Measurements from ENCODE around the gene ANKDD1A.

The ANKDD1A gene

DNA sequence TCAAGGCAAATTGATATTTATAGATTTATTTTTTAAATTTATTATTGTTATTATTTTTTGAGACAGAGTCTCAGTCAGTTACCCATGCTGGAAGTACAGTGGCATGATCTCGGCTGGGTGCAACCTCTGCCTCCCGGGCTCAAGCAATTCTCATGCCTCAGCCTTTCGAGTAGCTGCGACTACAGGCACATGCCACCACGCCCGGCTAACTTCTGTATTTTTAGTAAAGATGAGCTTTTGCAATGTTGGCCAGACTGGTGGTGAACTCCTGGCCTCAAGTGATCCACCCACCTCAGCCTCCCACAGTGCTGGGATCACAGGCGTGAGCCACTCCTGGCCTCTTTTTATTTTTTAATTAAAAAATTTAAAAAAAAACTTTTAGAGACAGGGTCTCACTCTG lies 59.0 kb downstream of the ANKDD1A start:
- DNase-seq (ENCODE audit: low read depth), result no peak

- no peak for DNase-seq (ENCODE audit: low read depth)
Observed at GRCh38 chr15:64975390-64975789, 63.7 kb downstream of the ANKDD1A start.

- no peak for DNase-seq (ENCODE audit: low read depth)
Observed at GRCh38 chr15:64979252-64979710, 67.6 kb downstream of the ANKDD1A start.

GRCh38 chr15:64981812-64982431 lies 70.2 kb downstream of the ANKDD1A start:
- no peak for DNase-seq (ENCODE audit: low read depth)

GRCh38 chr15:64982472-64982871 lies 70.8 kb downstream of the ANKDD1A start:
- DNase-seq (ENCODE audit: low read depth), result no peak

DNA sequence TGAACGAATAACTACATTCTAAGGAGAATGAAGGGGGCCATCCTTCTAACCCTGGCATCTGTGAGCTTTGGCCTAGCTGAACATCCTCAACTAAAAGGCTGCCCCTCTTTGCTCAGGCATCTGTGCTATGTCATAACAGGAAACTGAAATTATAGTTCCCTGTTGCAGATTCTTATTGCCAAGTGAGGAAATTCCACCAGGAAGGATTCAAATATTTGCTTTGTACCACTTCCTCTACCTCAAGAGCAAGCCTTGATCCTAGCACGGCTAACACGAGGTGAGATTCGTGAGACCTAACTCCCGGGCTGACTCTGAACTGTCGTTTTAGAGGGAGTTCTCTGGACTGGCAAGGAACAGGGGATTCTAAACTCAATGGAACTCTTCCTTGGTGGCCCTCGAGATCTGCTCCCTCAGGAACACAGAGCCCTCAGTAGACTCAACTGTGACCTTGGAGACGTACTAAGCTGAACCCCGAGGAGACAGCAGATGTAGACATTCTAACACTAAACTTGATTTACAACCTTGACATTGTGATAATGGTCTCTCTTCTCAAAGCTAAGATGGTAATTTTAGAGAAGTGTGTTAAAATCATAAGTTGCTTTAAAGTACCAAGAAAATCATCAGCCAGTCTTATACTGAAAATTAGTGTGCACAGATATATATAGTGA lies 73.8 kb downstream of the ANKDD1A start:
- DNase-seq (ENCODE audit: low read depth), result no peak

DNA sequence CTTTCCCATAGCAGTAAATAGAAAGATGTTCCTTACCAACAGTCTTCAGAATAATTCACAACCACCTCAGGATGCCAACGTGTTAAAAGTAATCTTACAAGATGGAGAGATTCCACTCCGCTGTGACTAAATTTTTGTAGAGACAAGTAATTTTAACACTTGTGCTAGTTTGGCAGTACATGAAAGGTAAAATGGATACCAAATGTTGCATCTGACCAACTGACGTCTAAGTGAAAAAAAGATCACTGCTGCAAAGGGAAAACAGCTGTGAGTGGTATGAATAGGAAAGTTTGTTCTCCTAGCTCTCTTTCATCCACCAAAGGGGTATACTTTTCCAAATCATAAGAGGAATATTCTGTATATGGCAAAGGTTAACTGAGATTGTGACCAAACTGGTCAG lies 75.4 kb downstream of the ANKDD1A start:
- DNase-seq (ENCODE audit: low read depth), result no peak

- DNase-seq (ENCODE audit: low read depth), result peak; percentile 82
Observed at GRCh38 chr15:64989416-64990167, 77.9 kb downstream of the ANKDD1A start, which contains the start of gene SPG21. TSS of gene SPG21 (minus strand) at chr15:64989914. CDS start at chr15:64983569, 6,345 bp downstream.

DNA sequence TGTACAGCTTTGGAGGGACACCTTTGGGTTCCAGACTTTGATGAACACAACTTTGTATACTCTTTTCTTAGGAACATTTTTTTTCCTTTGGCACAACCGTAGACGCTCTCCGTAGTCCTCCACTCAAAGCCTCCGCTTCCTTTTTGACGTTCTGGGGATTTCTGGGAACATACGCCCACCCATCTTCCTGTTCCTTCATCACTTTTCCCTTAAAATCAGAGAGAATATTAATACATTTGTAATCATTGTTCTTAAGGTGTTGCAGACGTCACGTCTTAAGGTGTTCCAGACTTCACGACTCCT lies 78.4 kb downstream of the ANKDD1A start:
- DNase-seq (ENCODE audit: low read depth), result no peak

DNA sequence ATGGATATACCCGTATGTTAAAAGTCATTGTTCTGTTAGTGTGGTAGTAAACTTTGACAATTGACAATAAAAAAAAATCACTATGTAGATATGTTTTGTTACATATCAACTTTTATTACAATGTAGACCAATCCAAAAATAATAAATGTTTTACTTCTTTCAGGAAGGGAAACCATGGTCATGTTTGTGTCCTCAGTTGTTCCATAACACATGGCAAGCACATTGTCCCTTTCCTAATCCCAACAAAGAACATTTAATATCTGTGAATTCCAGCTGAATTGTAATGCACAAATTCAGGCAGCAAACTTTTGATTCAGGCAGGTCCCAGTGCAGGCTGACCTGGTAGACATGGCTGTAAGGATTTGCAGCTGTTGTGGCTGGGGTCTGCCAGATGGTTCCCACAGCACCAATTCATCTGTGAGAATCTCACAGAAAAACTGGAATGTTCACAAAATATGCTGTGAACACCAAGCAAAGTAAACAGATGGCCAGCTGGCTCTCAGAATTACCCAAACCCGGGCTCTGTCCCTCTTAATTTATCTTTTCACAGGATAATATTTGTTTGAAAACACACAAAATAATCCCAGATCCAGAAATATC lies 79.9 kb downstream of the ANKDD1A start:
- DNase-seq (ENCODE audit: low read depth), result no peak

DNA sequence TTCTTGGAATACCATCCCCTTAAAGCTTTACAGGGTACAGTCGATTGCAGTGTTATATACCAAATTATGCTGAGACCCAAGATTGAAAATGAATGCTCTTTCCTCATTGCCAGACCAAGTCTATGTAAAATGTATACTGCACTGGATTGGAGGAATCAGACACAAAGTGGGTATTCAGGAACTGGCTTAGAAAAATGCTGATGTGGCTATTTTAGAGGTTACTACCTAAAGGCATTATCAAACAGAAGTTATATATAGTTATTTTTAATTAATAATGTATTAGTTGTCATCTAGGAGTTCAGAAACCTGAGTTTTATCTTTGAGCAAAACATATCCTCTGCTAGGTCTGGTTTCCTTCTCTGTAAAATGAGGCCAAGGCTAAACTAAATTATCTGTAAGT lies 81.6 kb downstream of the ANKDD1A start:
- DNase-seq (ENCODE audit: low read depth), result no peak

DNA sequence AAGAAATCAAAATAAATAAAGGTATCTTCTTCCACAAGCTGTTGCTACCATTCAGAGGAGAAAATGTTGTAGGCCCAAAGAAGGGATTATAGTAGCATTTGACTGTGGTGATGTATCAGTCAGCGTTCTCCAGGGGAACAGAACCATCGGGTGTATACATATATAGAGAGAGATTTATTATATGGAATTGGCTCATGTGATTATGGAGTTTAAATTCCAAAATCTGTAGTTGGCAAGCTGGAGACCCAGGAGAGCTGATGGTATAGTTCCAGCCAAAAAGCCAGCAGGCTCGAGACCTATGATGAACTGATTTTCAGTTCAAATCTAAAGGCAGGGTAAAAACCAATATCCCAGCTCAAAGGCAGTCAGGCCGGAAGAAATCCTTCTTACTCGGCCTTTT lies 85.4 kb downstream of the ANKDD1A start:
- no peak for DNase-seq (ENCODE audit: low read depth)

- no peak for DNase-seq (ENCODE audit: low read depth)
Observed at GRCh38 chr15:64997745-64998375, 86.2 kb downstream of the ANKDD1A start.

DNA sequence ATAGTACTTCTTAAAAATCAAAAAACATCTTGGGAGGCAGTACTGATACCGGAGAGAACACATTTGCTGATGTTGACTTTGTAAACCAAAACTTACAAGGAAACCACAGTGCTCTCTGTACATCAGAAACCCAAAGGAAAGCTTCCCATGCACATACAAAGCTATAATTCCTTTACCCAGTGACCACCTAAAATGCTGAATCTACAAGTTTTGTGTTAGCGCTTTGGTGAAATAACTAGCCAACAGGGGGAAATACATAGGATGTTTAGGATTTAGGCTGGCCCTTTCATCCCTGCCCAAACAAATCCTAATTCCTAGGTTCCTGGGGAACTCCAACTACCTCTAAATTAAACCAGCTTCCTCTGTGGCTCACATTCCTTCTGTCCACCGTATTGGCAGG lies 93.3 kb downstream of the ANKDD1A start:
- DNase-seq (ENCODE audit: low read depth), result no peak

DNA sequence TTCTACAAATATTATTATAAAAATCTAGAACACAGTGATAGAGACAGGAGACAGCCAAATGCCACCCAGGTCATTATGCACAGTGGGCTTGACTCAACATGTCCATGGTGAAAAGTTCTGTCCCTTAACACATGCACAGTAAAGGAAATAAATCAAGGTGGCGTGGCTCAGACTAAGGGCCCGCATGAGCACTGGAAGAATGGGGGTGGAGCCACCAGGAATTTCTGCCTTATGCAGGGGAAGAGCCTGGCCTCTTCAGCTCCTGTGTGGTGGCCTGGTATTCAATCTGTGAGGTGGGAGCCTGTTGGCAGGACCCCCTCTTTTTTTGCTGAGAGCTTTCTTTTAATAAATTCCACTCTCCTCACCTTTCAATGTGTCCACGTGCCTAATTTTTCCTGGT lies 95.2 kb downstream of the ANKDD1A start:
- no peak for DNase-seq (ENCODE audit: low read depth)
